GM19395 (cell line): Measurements from ENCODE around the gene GJD2.

Experiments used
- ATAC-seq: cut with Tn5 transposase; IDR thresholded peaks from one replicate; pipeline ENCODE4 v1.9.1; 2021; ENCODE audit warnings: mild to moderate bottlenecking, moderate library complexity; ENCODE audit not compliant: unreplicated experiment

The GJD2 gene

DNA sequence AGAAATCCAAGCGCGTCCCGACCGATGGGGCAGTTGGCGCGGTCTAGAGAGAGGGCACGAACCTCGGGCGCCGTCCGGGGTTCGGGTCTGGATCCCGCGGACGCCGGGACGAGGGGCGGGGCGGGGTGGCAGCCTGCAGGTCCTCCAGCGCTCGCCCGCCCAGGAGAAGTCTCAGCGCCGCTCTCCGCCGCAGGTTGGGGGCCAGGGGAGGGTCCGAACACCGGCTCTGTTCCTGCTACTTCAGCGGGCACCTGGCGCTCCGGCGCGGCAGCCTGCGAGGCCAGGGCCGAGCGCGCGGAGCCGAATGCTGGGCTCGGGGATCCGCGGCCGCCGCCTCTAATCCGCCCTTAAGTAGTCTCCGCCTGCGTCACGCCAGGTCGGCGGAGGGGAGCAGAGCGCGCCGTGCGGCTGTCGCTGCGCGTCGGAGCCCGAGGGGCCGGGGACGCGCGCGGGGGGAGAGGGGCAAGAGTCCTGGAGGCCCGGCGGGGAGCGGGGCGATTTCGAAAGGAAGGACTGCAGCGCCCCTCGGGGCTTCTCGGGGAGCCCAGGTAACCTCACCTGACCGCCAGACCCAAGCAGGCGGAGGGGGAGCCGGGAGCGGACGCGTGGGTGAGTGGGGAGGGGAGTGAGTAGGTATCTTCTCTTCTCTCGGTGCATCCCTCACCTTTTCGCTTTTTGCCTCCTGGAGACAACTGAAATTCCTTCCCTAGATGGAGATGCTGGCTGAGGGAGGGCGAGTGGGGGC lies at the start of gene GJD2:
GJD2 (minus strand) TSS at position 325 of the 745 bp plus-strand sequence. CDS start 510 bp downstream, outside the sequence.
- no peak for ATAC-seq

DNA sequence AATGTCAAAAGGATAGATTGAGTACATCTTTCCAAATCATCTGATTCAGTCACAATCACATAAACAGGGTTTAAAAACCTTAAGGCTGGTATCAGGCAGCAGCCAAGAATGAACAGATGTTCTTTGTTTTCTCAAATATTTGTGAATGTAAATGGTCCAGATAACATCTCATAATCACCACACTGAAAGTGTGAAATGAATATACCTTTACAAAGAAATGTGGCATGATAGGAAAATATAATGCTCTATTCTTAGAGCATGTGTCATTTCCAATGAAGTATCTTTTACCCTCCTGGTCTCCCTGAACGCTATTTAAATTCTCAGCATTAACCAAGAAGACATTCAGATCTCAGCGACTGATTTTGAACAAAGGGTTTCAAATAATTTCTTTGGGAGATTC lies 49.3 kb upstream of the GJD2 start:
- ATAC-seq, result no peak

DNA sequence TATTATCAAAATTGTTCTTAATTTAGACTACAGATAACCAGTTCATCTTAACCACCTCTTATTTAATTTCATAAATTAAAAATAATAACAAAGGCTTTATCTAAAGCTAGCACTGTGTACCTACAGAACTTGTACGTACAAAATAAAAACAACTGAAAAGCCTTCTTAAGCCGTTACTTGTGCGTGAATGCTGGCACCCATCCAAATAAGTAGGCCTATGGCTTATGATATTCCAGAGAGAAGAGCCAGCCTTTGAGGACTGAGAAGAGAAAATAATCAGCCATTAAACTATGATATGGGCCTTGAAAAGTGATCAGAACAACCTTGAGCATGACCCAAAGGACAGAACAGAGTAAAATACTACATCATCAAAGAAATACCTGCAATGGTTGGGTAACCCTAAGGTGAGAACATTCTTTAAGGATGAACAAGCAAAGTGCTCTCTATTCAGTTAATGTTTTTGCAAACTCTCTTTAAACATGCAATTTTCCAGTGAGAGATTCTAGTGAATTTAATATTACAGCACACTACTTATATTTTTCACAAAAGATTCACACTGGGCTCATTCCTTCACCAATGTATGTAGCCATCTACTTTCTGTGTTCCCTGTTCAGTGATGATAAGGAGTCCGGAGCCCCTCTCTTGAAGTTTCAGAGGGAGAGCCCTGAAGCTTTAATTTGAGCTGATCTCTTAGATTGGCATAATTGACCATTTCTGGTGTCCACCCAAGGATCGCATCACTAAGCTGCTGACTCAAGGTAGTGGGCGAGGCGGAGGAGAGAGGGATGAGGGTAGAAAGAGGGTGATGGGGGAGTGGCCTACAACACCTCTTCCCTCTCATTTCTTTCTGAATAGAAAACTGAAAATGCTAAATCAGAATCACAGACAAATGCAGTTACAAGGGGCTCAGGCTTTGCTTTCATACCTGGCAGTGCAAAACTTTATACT lies 48.3 kb upstream of the GJD2 start:
- no peak for ATAC-seq

DNA sequence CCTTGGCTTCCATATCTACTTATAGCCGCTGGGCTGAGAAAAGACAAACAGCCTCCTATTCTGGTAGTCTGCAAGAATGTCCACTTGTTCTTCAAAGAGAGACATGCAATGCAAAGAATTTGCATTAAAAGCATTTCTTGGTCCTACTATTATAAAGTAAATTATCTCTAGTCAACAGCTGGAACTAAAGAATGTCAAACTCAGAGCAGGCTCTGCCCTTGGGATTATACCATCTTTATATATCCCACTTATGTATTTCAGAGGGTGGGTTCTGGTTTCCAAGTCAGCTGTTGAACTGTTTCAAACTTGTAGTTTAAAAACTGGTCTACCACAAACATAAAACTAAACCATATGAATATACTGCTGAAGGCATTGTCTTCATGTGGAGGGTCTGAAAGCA lies 47.6 kb upstream of the GJD2 start:
- no peak for ATAC-seq

DNA sequence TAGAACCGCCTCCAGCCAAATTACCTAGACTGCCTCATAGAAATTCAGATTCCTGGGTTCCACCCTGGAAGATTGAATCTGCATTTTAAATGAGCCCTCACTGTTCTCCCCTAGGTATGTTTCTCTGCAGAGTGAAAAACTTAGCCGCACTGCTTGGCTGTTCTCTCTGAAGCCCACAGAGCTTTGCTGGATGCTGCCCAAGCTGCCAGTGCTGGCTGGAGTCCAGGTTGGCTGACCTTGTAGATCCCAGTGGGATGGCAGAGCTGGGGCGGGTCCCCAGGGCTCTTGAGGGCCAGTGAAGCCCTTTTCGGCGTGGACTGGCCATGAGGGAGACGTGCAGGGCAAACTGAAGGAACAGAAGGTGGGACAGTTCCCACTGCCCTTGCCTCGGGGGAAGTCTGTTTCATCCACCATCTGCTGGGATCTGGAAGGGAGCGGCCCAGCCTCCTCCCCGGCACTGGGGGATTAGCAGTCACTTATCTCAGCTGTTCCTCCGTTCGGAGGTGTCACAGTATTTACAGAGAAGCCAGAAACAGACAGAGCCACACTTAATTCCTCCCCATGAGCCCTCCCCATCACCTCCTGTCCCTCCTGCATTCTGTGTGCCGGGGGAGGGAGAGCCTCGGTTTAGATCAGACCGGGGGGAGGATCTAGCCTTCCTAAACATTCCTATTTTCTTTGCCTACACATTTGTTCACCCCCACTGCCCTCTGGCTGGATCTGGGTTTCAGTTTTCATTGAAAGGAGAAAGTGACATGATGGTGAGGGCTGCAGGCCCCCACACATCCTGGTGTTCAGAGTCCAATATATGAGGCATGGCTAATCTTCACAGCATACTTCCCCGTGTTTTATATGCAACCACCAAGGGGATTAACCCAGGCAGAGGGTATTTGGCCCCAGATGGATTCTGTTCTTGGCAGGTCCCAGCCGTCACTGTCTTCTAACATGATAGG lies 44.6 kb upstream of the GJD2 start:
- ATAC-seq, result no peak

DNA sequence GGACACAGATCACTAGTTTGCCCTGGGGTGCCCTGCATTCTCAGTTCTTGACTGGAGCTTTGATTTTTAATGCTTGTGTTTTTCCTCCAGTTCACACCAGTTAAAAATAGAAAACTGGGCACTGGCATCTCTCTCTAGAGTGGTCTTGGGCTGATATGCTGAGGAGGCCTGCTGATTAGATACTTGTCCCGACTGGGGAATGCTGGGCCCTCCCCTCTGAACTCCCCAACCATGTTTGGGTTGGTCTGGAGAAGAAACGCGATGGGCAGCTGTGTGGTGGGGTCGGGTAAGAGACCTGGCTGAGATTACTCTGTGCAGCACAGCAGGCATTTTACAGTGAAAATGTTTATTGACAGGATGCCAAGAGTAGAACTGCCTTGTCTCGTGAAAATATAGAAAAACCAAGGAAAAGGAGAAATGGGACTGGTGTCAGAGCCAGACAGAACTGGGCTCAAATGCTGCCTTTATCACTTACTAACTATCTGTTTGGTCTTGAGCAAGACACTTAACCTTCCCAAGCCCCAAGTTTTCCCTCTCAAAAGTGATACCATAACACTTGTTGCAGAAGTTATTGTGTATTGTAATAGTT lies 42.1 kb upstream of the GJD2 start:
- no peak for ATAC-seq

DNA sequence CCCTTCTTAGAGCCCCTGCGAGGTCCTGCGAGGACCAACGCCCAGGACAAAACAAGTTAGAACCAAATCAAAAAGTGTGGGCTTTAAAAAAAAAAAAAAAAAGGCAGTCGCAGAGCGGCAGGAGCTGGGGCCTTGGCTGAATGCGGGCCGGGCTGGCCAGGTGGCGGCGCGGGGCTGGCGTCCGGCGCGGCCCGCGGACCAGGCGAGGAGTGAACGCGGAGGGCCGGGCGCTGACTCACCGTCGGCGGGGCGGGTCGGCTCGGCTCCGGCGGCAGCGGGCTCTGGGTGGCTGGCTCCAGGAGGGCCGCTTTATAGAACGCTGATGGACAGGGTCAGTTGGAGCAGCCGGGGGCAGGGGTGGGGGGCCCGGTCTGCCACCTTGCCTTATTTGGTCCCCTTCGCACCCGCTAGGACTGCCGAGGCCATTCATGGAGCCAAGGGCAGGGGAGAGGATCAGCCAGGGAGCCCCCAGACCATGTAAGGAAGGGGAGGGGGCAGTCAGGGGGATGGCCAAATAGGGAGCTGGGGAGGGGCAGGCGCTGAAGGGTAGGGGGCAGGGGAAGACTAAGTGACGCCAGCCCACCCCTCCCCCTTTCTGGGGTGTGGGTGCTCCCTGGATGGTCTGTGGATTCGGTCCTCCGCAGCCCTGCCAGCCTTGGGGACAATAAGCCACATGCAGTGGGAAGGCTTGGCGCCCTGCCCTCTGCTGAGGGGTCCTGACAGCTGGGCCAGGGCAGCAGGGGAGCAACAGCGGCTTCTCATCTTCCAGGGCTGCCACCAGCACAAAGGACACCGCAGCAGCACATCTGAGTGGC lies 40.7 kb upstream of the GJD2 start, which contains the start of gene ACTC1:
ACTC1 (minus strand) TSS at position 283 of the 815 bp plus-strand sequence. CDS start 741 bp downstream, outside the sequence.
- no peak for ATAC-seq

DNA sequence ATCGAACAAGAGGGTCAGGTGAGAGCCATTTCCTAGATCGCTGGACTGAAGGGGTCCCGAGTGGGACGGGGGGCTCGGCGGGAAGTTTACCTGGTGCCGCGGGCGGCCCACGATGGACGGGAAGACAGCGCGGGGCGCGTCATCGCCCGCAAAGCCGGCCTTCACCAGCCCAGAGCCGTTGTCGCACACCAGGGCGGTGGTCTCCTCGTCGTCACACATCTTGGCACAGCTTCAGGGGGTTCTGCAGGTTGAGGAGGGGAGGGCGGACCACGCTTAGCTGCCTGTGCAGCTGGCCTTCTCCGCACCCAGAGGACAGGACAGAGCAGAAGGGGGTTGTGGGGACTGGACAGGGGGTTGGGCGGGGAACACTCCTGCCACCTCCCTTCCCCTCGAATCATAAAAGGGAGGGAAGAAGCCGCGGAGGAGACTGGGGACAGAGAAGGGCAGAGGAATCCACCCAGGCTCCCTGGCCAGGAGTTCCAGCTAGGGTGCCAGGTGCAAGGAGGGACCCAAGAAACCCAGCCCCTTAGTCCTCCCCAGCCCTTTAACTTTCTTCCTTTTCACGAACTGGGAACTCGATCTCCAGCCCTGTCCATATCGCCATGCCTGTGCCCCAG lies 39.9 kb upstream of the GJD2 start:
- no peak for ATAC-seq

DNA sequence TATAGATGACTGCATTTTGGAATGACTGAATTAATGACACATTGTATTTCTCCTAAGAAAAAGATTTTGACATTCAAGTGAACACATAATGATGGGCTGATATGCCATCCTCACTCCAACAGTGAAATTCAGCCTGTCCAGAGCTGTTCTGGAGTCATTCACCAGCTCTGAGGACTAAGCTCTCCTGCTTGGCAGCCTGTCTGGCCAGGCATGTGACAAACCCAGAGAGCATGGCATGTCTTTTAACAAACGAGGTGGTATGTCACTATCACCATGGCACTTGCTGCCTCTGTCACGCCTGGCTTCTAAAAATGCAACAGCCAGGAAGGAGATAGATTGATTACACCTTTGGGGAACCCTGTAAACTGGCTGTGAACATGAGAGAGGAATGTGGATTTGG lies 39.1 kb upstream of the GJD2 start:
- ATAC-seq, result no peak

DNA sequence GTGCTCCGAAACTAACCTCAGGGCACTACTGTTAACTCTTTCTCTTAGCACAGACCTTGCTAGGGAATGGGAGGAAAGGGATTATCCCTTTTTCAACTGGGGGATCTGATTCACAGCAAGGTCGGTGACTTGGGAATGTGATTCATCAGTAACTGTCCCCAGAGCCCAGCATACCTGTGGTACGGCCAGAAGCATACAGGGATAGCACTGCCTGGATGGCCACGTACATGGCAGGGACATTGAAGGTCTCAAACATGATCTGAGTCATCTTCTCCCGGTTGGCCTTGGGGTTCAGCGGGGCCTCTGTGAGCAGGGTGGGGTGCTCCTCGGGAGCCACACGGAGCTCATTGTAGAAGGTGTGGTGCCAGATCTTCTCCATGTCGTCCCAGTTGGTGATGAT lies 38.3 kb upstream of the GJD2 start:
- no peak for ATAC-seq

DNA sequence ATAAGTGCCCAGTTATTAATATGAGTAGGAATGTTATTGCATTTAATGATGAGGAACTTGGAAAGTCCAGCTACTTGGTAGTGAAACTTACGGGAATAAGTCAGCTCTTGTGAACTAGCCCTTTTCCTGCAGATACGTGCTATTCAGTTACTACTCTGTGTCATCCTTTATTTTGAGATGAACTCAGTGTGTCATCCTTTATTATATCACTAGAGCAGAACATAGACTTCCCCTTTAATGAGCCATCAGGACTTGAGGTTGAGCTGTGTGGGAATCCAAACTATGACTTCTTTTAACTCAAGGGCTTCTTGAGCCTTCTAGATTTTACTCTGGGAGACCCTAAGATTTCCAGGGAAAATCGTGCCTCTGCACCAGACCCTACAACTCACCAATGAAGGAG lies 36.9 kb upstream of the GJD2 start:
- ATAC-seq, result no peak

DNA sequence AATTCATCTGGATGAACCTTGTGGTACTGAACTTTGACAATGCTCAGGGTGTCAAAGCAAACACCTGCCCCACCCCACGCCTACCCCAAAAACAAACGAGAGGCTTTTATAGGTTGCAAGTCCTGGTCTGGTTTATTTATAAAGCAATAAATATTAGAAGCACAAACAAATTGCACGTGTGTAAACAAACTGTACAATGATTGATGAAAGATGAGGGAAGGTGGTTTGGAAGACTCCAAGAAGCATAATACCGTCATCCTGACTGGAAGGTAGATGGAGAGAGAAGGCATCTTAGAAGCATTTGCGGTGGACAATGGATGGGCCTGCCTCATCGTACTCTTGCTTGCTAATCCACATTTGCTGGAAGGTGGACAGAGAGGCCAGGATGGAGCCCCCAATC lies 35.3 kb upstream of the GJD2 start:
- no peak for ATAC-seq

DNA sequence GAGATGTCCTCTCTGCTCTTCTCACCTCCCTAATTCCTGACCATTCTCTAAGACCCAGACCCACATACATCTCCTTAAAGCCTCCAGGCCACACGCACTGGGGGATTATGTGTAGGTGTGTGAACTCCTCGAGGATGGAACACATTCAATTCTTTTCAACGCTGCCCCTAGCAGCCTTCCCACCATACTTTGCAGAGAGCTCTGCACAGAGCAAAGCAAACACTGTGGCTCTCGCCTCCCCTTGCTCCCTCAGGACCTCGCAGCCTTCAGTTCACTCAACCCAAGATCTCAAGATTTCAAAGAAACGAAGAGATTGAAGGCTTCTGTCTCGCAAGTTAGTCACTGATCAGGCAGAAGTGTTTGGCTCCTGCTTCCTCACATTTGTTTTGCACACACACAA lies 34.5 kb upstream of the GJD2 start:
- ATAC-seq, result no peak

DNA sequence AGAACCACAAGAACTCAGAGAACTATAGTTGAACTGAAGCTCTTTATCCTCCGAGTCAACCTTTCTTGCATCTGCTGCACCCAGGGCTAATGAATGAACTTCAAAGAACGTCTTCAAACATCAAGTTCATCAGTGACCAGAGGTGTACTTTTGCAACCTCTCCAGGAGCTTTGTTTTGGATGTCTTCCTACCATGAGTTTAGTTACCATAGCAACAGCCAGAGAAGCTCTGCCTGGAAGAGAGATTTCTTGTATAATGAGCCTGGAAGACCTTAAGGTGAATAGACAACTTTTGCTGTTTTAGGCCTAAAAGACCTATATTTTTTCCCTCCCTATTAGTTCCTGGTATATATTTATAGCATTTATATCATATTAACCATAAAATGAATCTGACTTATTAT lies 31.4 kb upstream of the GJD2 start:
- ATAC-seq, result no peak

DNA sequence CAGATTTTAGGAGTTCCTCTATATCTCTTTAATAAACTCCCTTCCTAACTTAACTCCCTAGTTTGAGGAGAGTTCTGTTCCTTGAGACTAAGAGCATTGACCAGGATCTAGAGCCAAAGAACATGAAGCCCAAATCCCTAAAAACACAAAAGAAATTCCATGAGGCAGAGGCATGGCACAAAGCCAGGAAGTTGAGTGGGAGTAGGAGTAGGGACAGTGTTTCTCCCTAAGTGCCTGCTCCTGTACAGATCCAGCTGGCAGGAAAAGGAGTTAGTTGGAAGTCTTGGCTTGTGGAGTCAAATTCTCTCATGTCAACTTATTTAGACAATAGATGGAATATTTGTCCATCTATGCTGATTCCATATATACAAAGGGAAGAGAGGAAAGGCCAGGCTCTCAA lies 29.2 kb upstream of the GJD2 start:
- ATAC-seq, result no peak

DNA sequence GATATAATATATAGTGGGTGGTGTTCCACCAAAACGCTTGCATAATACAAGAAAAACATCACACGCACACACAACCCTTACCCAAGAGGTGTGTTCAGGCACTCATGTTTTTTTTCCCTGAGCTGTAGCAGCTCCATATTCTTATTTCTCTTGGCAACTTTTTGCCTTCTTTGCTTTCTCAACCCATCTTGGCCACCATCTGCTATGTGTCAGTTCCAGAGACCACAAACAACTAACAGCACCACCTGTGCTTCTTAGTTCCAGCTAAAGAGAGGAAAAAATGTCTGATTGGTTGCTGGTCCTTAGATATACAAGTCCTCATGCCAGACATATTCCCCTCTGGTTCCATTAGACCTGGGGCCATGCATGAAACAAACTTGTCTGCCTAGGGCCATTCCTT lies 28.6 kb upstream of the GJD2 start:
- no peak for ATAC-seq

DNA sequence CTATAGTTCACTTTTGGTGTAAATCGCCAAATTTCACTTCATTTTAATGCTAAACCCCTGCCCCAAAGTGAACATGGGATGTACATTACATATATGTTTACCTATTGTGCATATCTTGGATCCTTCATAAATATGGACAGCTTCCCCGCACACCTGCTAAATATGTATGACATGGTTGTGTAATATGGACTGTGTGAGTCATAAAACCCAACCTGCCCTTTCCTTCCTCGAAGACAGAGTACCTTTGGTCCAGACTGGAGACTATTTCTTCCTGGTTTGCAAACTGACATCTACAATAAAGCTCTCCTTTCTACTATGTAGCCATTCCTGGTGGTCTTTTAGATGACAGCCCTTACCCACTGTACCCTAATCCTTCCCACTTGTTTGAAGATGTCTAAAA lies 28.1 kb upstream of the GJD2 start:
- no peak for ATAC-seq

DNA sequence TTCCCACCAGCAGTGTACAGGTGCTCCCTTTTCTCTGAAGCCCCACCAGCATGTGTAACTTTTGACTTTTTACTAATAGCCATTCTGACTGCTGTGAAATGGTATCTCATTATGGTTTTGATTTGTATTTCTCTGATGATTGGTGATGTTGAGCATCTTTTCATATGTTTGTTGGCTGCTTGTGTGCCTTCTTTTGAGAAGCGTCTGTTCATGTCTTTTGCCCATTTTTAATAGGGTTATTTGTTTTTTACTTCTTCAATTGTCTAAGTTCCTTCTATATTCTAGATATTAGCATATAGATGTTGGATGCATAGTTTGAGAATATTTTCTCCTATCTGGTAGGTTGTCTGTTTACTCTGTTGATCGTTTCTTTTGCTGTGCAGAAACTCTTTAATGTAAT lies 25.9 kb upstream of the GJD2 start:
- ATAC-seq, result no peak

DNA sequence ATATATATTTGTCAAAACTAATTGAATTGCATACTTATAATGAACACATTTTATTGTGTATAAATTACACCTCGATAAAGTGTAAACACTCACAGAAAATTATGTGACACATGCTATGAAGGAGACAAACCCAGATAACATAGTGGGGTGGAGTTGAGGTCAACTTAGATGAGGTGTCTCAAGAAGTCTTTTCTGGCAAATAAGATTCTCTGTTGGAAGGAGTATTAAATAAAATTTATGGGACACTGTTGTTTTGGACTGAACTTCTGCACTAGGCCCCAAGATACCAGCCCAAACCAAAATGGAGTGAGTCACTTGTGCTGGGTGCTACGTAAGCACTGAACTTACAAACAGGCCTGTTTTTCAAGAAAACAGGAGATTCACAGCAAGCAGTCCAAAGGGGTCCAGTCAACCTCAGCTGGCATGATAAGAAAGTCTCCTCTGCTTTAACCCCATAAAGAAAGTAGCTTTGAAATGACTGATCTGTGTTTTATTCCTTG lies 21.9 kb upstream of the GJD2 start:
- no peak for ATAC-seq
